Measurements from ENCODE around the gene XAB2.

Gene XAB2

DNA sequence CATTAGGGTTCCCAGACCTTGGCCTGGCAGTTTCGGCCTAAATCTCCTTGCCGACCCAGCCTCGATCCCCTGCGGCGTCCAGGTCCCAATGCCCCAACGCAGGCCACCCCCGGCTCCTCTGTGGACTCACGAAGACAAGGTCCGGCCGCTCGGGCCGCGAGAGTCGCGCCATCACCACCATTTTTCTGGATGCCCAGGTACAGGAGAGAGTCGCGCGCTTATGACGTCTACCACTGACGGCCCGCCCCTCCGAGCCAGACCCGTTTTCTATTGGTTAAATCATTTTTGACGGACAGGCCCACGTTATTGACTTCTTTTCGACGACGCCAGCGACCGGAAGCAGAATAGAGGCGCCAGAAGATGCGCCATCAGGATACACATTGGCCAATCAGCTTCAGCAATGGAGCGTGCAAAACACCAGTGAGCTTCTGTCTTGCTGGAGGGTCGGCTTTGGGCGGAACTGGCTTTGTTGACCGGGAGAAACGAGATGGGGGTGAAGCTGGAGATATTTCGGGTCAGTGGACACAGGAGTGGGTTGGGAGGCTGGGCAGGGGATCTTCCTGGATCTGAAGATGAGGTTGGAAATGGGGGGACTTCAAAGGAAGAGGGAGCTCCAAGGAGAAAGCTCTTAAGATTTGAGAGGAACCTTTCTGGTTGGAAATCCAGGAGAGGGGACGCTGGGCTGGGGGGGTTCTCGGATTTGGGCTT, at the start of gene XAB2, which contains the start of gene PET100:
TSS of gene XAB2 (minus strand) at position 199 of the 708 bp plus-strand sequence. CDS start at position 181, 18 bp downstream.
TSS of gene PET100 (plus strand) at position 447 of the 708 bp plus-strand sequence. CDS start at position 488, 41 bp downstream.
- peak within 1 kb of the TSS; percentile 99 for H3K4me3 ChIP-seq (ENCODE audit: low read length)
- TF ChIP-seq, protein P1, sequence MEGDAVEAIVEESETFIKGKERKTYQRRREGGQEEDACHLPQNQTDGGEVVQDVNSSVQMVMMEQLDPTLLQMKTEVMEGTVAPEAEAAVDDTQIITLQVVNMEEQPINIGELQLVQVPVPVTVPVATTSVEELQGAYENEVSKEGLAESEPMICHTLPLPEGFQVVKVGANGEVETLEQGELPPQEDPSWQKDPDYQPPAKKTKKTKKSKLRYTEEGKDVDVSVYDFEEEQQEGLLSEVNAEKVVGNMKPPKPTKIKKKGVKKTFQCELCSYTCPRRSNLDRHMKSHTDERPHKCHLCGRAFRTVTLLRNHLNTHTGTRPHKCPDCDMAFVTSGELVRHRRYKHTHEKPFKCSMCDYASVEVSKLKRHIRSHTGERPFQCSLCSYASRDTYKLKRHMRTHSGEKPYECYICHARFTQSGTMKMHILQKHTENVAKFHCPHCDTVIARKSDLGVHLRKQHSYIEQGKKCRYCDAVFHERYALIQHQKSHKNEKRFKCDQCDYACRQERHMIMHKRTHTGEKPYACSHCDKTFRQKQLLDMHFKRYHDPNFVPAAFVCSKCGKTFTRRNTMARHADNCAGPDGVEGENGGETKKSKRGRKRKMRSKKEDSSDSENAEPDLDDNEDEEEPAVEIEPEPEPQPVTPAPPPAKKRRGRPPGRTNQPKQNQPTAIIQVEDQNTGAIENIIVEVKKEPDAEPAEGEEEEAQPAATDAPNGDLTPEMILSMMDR (conservative IDR thresholded peaks at IDR 0.05; ENCODE audit: low read length): no peak
- peak; percentile 99 for DNase-seq (ENCODE audit: low read depth)

- DNase-seq (ENCODE audit: low read depth): no peak
- H3K4me3 ChIP-seq (ENCODE audit: low read length): no peak overlapping the region
- TF ChIP-seq, protein P1 (conservative IDR thresholded peaks at IDR 0.05; ENCODE audit: low read length): no peak
Measured at GRCh38 chr19:7677669-7678311, 48.4 kb upstream of the XAB2 start.

DNA sequence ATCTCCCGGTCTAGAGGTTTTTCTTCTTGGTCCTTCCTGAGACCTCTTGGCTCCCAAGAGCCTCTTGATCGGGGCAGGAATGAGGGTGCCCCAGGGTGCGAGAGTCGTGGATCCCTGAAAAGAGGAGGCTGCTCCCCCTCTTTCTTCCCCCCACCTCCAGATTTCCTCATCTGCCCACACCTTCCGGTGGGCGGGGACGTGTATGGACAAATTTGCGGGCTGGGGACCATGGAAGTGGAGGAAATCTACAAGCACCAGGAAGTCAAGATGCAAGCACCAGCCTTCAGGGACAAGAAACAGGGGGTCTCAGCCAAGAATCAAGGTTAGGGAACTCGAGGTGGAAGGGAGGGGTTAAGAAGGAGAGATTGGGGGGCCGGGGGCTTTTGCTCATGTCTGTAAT, 47.5 kb upstream of the XAB2 start, which contains the start of gene MCEMP1:
TSS of gene MCEMP1 (plus strand) at position 237 of the 400 bp plus-strand sequence. CDS start at position 268, 31 bp downstream.
- DNase-seq (ENCODE audit: low read depth): no peak
- TF ChIP-seq, protein P1 (conservative IDR thresholded peaks at IDR 0.05; ENCODE audit: low read length): no peak
- no peak within 1 kb of the TSS for H3K4me3 ChIP-seq (ENCODE audit: low read length)

GRCh38 chr19:7676376-7676775, 47.0 kb upstream of the XAB2 start:
- TF ChIP-seq, protein P1 (conservative IDR thresholded peaks at IDR 0.05; ENCODE audit: low read length): no peak
- no peak for DNase-seq (ENCODE audit: low read depth)
- no peak overlapping the region for H3K4me3 ChIP-seq (ENCODE audit: low read length)

GRCh38 chr19:7674010-7675005, 45.0 kb upstream of the XAB2 start:
- peak; percentile 63 for DNase-seq (ENCODE audit: low read depth)
- TF ChIP-seq, protein P1 (conservative IDR thresholded peaks at IDR 0.05; ENCODE audit: low read length): no peak
- H3K4me3 ChIP-seq (ENCODE audit: low read length): no peak overlapping the region

- no peak for DNase-seq (ENCODE audit: low read depth)
- H3K4me3 ChIP-seq (ENCODE audit: low read length): no peak overlapping the region
- TF ChIP-seq, protein P1 (conservative IDR thresholded peaks at IDR 0.05; ENCODE audit: low read length): no peak
Measured at GRCh38 chr19:7672522-7672921, 43.2 kb upstream of the XAB2 start.

Data from AG10803 (cell line).